ENCODE measurements around the gene PLCH1. TPM values are rescaled to one million over a fixed set of nuclear protein-coding genes. Genes with fewer than 3 reads are reported as not detected.

Gene PLCH1
- total RNA-seq, 2 experiments from 2014 or later, result 0.16 to 0.26 TPM

DNA sequence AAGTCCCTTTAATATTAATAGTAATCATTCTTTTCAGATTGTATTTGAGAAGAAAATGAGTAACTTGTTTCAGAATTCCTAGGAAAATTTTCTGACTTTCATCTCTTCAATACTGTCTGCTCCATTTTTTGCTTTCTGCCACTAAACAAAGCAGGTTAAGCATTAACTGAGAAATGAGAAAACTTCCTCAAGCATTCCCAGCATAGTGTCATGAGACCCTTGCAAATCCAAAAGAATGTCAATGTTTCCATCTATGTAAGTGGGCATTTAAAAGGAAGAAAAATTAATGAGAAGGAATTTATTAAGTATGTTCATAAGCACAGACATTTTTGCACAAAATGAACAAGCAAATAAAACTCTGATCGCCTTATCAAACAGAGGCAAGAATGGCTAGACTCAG, 303.4 kb downstream of the PLCH1 start:
- no peak for ATAC-seq

GRCh38 chr3:155441026-155441425, 303.8 kb downstream of the PLCH1 start:
- H3K4me3 Mint-ChIP-seq, result no peak overlapping the region
- no peaks in the 10 kb centered on the region for H3K36me3 Mint-ChIP-seq (ENCODE audit: low read depth)

More for the DNA sequence above, 303.4 kb downstream of the PLCH1 start:
- H3K27ac Mint-ChIP-seq, result no peak overlapping the region
- H3K4me1 Mint-ChIP-seq, result no peaks in the 10 kb centered on the region
- no peaks in the 10 kb centered on the region for H3K27me3 Mint-ChIP-seq
- ChIA-PET CTCF (no interaction called here), POLR2A (no interaction called here)
- intact Hi-C loops (cut with DNase I, micrococcal nuclease), result no loop called here
- H3K4me3 Mint-ChIP-seq, result no peak overlapping the region
- DNase-seq, result no peak
- no peaks in the 10 kb centered on the region for H3K36me3 Mint-ChIP-seq (ENCODE audit: low read depth)
- H3K9me3 Mint-ChIP-seq (ENCODE audit: low read depth), result no peaks in the 10 kb centered on the region

DNA sequence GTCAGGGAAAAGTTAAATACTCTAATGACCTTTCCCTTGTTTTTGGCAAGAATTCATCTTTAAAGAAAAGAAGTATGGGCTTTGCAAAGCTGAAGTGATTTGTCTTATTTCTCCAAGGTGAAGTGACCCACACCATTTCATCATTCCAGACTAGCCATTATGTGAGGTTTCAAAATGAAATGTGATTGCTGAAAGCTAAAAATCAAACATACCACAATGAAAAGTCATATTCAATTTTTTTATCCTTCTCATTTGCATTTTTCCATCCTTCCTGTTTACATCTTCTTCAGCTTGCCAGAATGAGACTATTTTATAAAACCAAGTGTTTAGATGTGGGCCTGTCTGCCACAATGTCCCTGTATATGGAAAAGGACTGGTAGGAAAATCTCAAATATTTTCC, 309.1 kb downstream of the PLCH1 start:
- intact Hi-C loops (cut with DNase I, micrococcal nuclease), result no loop called here
- CTCF ChIA-PET, result no interaction called here
- Mint-ChIP-seq H3K27ac (no peak overlapping the region), H3K4me1 (no peaks in the 10 kb centered on the region), H3K36me3 (ENCODE audit: low read depth) (no peaks in the 10 kb centered on the region), H3K9me3 (ENCODE audit: low read depth) (no peaks in the 10 kb centered on the region), H3K4me3 (no peak overlapping the region), H3K27me3 (no peaks in the 10 kb centered on the region)
- no peak for DNase-seq
- POLR2A ChIA-PET, result no interaction called here
- no peak for ATAC-seq

More at GRCh38 chr3:155441026-155441425, 303.8 kb downstream of the PLCH1 start:
- Mint-ChIP-seq H3K4me1 (no peaks in the 10 kb centered on the region), H3K27ac (no peak overlapping the region), H3K9me3 (ENCODE audit: low read depth) (no peaks in the 10 kb centered on the region), H3K27me3 (no peaks in the 10 kb centered on the region)
- ChIA-PET CTCF (no interaction called here), POLR2A (no interaction called here)
- ATAC-seq, result no peak
- intact Hi-C loops (cut with DNase I, micrococcal nuclease), result no loop called here
- DNase-seq, result no peak

GRCh38 chr3:155431856-155432570, 312.9 kb downstream of the PLCH1 start:
- ChIA-PET POLR2A (no interaction called here), CTCF (no interaction called here)
- no peak for ATAC-seq
- H3K4me1 Mint-ChIP-seq, result no peaks in the 10 kb centered on the region
- intact Hi-C loops (cut with DNase I, micrococcal nuclease), result no loop called here
- peaks cover 6% of the 10 kb centered on the region for H3K9me3 Mint-ChIP-seq (ENCODE audit: low read depth)
- H3K4me3 Mint-ChIP-seq, result no peak overlapping the region
- no peak for DNase-seq
- no peaks in the 10 kb centered on the region for H3K27me3 Mint-ChIP-seq
- H3K27ac Mint-ChIP-seq, result no peak overlapping the region
- no peaks in the 10 kb centered on the region for H3K36me3 Mint-ChIP-seq (ENCODE audit: low read depth)

DNA sequence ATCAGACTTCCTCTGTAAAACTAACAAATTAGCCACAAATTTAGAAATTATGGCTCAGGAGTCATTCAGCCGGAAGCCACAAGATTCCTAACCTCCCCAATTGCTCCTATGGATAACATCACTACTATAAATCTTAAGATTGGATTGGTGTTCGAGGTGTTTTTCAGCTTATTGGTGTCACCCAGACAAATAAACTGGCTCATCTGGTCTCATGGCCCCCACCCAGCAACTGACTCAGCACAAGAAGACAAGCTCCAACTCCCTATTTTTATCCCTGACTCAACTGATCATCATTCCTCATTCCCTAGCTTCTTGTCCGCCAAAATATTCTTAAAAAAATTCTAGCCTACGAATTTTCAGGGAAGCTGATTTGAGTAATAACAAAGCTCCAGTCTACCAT, 316.3 kb downstream of the PLCH1 start:
- CTCF ChIA-PET, result interaction anchor here (0.6 to 1.1 kb wide), 3 partner anchors 13 to 182 kb away, joined by 3 read pairs; no protein-coding TSS in a partner anchor
- intact Hi-C loops (cut with DNase I, micrococcal nuclease), result no loop called here
- Mint-ChIP-seq H3K36me3 (ENCODE audit: low read depth) (no peaks in the 10 kb centered on the region), H3K9me3 (ENCODE audit: low read depth) (peaks cover 9% of the 10 kb centered on the region), H3K27ac (no peak overlapping the region), H3K27me3 (no peaks in the 10 kb centered on the region), H3K4me3 (no peak overlapping the region), H3K4me1 (no peaks in the 10 kb centered on the region)
- DNase-seq, result no peak
- ATAC-seq, result no peak
- POLR2A ChIA-PET, result no interaction called here

DNA sequence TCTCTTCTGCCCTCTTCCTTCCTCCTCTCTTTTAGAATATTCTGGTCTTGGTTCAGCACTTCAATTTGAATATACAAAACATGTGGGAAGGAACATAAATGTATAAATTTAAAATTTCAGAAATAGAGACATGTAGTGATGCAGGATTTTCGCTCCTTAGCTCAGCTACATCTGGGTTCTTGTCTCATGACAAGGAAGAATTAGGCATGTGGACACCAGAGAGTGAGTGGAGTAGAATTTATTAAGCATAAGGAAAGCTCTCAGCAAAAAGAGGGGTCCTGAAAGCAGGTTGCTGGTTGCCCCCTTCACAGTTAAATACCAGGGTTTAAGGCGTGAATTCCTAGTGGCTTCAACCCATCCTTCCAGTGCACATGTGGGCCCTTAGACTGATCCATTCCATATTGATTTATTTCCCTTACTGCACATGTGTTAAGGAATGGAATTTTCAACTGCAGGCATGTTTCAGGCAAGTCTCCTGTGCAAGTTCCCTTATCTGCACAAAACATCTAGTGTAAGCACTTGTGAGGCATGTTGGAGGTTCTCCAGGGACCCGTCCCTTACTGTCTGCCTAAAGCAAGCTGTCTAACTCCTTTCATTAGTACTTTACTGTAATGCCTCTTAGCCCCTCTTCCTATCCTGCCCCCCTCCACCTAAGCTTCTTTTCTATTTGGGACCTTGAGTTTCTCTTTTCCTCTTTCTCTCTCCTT, 318.2 kb downstream of the PLCH1 start:
- Mint-ChIP-seq H3K4me1 (no peaks in the 10 kb centered on the region), H3K36me3 (ENCODE audit: low read depth) (no peaks in the 10 kb centered on the region), H3K27me3 (peaks cover 2% of the 10 kb centered on the region), H3K27ac (no peak overlapping the region), H3K9me3 (ENCODE audit: low read depth) (peaks cover 9% of the 10 kb centered on the region), H3K4me3 (no peak overlapping the region)
- DNase-seq (no peak), ATAC-seq (no peak)
- intact Hi-C loops (cut with DNase I, micrococcal nuclease), result no loop called here
- ChIA-PET CTCF (interaction anchor here (0.8 kb wide), 1 partner anchor 161 kb away, joined by 3 read pairs; no protein-coding TSS in a partner anchor), POLR2A (no interaction called here)

DNA sequence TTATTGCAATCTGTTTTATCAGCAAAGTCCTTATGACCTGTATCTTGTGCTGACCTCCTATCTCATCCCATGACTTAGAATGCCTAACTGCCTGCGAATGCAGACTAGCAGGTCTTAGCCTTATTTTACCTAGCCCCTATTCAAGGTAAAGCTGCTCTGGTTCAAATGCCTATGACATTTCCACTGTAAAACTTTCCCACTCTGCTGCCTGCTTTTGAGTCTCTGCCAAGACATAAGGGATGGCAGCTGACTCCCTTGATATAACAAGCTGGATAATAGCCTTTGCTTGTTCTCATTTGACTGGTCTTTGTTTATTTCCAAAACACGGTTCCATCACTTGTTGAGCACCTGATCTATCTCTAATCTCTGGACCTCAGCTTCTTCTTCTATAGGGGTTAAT, 319.5 kb downstream of the PLCH1 start:
- H3K27me3 Mint-ChIP-seq, result peaks cover 2% of the 10 kb centered on the region
- no peak for DNase-seq
- CTCF ChIA-PET, result no interaction called here
- H3K4me3 Mint-ChIP-seq, result no peak overlapping the region
- no peaks in the 10 kb centered on the region for H3K36me3 Mint-ChIP-seq (ENCODE audit: low read depth)
- intact Hi-C loops (cut with DNase I, micrococcal nuclease), result no loop called here
- H3K4me1 Mint-ChIP-seq, result no peaks in the 10 kb centered on the region
- H3K9me3 Mint-ChIP-seq (ENCODE audit: low read depth), result peaks cover 9% of the 10 kb centered on the region
- POLR2A ChIA-PET, result no interaction called here
- ATAC-seq, result no peak
- no peak overlapping the region for H3K27ac Mint-ChIP-seq

DNA sequence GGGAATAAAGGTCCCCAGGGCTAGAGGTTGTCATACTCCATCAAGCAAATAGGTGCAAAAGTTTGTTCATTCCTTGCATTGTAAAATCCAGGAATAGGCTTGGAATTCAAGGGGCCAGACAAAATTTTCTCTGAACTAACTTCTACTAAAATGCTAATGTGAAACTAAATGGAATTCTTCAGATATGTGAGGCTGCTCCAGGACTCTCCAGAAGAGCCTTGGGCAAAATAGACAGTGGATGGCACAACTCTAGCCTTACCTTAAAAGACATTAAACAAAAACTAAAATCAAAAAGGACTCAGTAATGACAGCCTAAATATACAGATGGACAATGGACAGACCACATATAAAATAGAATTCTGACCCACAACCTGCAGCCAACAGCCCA, 320.6 kb downstream of the PLCH1 start:
- H3K36me3 Mint-ChIP-seq (ENCODE audit: low read depth), result no peaks in the 10 kb centered on the region
- no peak overlapping the region for H3K4me3 Mint-ChIP-seq
- peaks cover 2% of the 10 kb centered on the region for H3K27me3 Mint-ChIP-seq
- ChIA-PET CTCF (interaction anchor here (0.9 kb wide), 1 partner anchor 9 kb away, joined by 3 read pairs; no protein-coding TSS in a partner anchor), POLR2A (no interaction called here)
- ATAC-seq (no peak), DNase-seq (no peak)
- intact Hi-C loops (cut with DNase I, micrococcal nuclease), result no loop called here
- no peak overlapping the region for H3K27ac Mint-ChIP-seq
- peaks cover 9% of the 10 kb centered on the region for H3K9me3 Mint-ChIP-seq (ENCODE audit: low read depth)
- H3K4me1 Mint-ChIP-seq, result no peaks in the 10 kb centered on the region

DNA sequence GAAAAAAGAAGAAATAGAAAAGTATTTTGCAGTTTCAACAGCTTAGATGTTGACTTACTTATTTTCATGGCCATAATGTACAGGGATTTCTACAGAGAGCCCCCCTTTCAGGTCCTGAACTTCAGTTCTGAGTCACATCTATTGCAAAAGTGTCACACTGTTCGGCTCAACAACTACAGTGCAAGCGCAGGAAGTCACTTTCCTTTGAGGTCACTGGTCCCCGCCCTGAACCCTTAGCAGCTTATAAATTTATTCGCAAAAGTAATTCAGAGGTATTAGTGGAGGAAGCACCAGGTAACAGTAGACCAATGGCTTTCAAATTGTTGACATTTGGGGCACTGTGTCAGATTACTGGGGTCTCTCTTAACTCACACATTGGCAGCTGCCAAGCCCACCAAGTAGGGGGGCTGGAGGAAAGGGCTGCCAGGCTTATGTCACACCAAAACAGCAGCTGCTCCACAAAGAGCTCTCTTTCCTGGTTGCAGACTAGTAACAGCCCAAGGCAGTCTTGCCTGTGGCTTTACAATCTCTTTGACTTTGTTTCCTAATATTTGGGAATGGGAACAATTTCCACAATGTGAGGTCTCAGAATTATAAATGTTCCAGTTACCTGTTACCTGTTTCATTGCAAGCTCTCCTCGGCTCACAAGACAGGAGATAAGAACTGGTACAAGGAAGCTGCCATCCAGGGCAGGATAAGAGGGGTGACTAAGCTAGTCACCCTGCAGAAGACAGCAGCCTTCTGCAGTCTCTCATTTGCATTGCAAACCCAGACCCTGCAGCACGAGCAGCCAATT, 321.1 kb downstream of the PLCH1 start:
- H3K9me3 Mint-ChIP-seq (ENCODE audit: low read depth), result peaks cover 8% of the 10 kb centered on the region
- H3K4me1 Mint-ChIP-seq, result no peaks in the 10 kb centered on the region
- H3K36me3 Mint-ChIP-seq (ENCODE audit: low read depth), result no peaks in the 10 kb centered on the region
- H3K4me3 Mint-ChIP-seq, result no peak overlapping the region
- no peak for ATAC-seq
- CTCF ChIA-PET, result interaction anchor here (0.6 to 0.9 kb wide), 2 partner anchors 9 to 13 kb away, joined by 3 read pairs; no protein-coding TSS in a partner anchor
- peaks cover 2% of the 10 kb centered on the region for H3K27me3 Mint-ChIP-seq
- DNase-seq, result no peak
- intact Hi-C loops (cut with DNase I, micrococcal nuclease), result no loop called here
- POLR2A ChIA-PET, result no interaction called here
- H3K27ac Mint-ChIP-seq, result no peak overlapping the region

GRCh38 chr3:155420881-155421486, 323.9 kb downstream of the PLCH1 start:
- DNase-seq (no peak), ATAC-seq (no peak)
- Mint-ChIP-seq H3K27ac (no peak overlapping the region), H3K4me1 (no peaks in the 10 kb centered on the region), H3K27me3 (peaks cover 2% of the 10 kb centered on the region), H3K36me3 (ENCODE audit: low read depth) (no peaks in the 10 kb centered on the region), H3K9me3 (ENCODE audit: low read depth) (no peaks in the 10 kb centered on the region), H3K4me3 (no peak overlapping the region)
- POLR2A ChIA-PET, result no interaction called here
- CTCF ChIA-PET, result no interaction called here
- intact Hi-C loops (cut with DNase I, micrococcal nuclease), result no loop called here

GRCh38 chr3:155420406-155420805, 324.5 kb downstream of the PLCH1 start:
- Mint-ChIP-seq H3K27me3 (peaks cover 2% of the 10 kb centered on the region), H3K4me1 (no peaks in the 10 kb centered on the region), H3K27ac (no peak overlapping the region), H3K36me3 (ENCODE audit: low read depth) (no peaks in the 10 kb centered on the region), H3K9me3 (ENCODE audit: low read depth) (no peaks in the 10 kb centered on the region), H3K4me3 (no peak overlapping the region)
- intact Hi-C loops (cut with DNase I, micrococcal nuclease), result no loop called here
- DNase-seq (no peak), ATAC-seq (no peak)
- ChIA-PET POLR2A (no interaction called here), CTCF (no interaction called here)

Measured in activated CD4-positive, alpha-beta T cell treated with anti-CD3 and anti-CD28 coated beads for 36 hours (primary cell).